ENCODE results near the gene OTUD6A.

GRCh38 chrX:70046978-70047377, 15.3 kb upstream of the OTUD6A start:
- no peak for TF ChIP-seq ARID1B (IDR thresholded peaks at IDR 0.05)
- TF ChIP-seq KDM4B (IDR thresholded peaks at IDR 0.05; ENCODE audit: borderline replicate concordance in 2 of 2, low read depth in 1 of 2): no peak
- no peak for TF ChIP-seq POLR2A (conservative IDR thresholded peaks at IDR 0.05)
- no peak for TF ChIP-seq ZNF318 (IDR thresholded peaks at IDR 0.05; ENCODE audit: borderline replicate concordance in 1 of 2, low read depth in 1 of 2)
- no peak for TF ChIP-seq JUND (IDR thresholded peaks at IDR 0.05; ENCODE audit: borderline replicate concordance, low read depth, low read length)
- TF ChIP-seq JUND (tag; IDR thresholded peaks at IDR 0.05; ENCODE audit: borderline replicate concordance, low read depth, low read length): no peak
- no peak for TF ChIP-seq CTCF (IDR thresholded peaks at IDR 0.05 in 2 of 3, conservative IDR thresholded peaks at IDR 0.05 in 1 of 3; ENCODE audit: insufficient read depth in 2 of 3, low read depth in 1 of 3, low read length in 3 of 3)
- no peak for TF ChIP-seq ZNF263 (CRISPR knock-in tag; IDR thresholded peaks at IDR 0.05; ENCODE audit: borderline replicate concordance)
- no peak for TF ChIP-seq AFF4 (CRISPR knock-in tag; IDR thresholded peaks at IDR 0.05)
- TF ChIP-seq CEBPB (tag; IDR thresholded peaks at IDR 0.05): no peak
- TF ChIP-seq RNF219 (CRISPR knock-in tag; IDR thresholded peaks at IDR 0.05): no peak
- no peak for TF ChIP-seq DMBX1 (CRISPR knock-in tag; IDR thresholded peaks at IDR 0.05; ENCODE audit: borderline replicate concordance)
